RWPE2 (cell line): Measurements from ENCODE around the gene DERL3.
A peak's percentile ranks its signal among the peaks of the same experiment; 100 is the strongest.

Experiments
- ATAC-seq: fragments of 200-7000 bp; cut with Tn5 transposase; 3 replicates; pipeline ENCODE4 v1.9.1; 2021; ENCODE audit warnings: low read depth
- DNase-seq: peaks from one replicate; pipeline ENCODE4 v3.0.0-alpha.2; 2020; ENCODE audit warnings: low spot score
- H3K27ac ChIP-seq: fragments of 450-650 bp; 2 replicates; pipeline ENCODE4 v1.5.1; 2017; ENCODE audit warnings: mild to moderate bottlenecking; ENCODE audit not compliant: poor library complexity, severe bottlenecking
- H3K27me3 ChIP-seq: fragments of 250-450 bp; sonication (Bioruptor Pico); 2 replicates; pipeline ENCODE4 v1.5.1; 2021; ENCODE audit warnings: mild to moderate bottlenecking, moderate library complexity; ENCODE audit not compliant: insufficient read depth, poor library complexity, severe bottlenecking
- H3K36me3 ChIP-seq: fragments of 250-450 bp; sonication (Bioruptor Pico); 2 replicates; pipeline ENCODE4 v1.5.1; 2020; ENCODE audit warnings: low read depth, mild to moderate bottlenecking, moderate library complexity
- H3K4me1 ChIP-seq: fragments of 250-450 bp; sonication (Bioruptor Pico); 2 replicates; pipeline ENCODE4 v1.5.1; 2021; ENCODE audit warnings: mild to moderate bottlenecking, moderate library complexity; ENCODE audit not compliant: insufficient read depth, poor library complexity, severe bottlenecking
- H3K4me3 ChIP-seq: fragments of 250-450 bp; sonication (Bioruptor Pico); 2 replicates; pipeline ENCODE4 v1.5.1; 2021; ENCODE audit warnings: mild to moderate bottlenecking, moderate library complexity; ENCODE audit not compliant: severe bottlenecking
- H3K9me3 ChIP-seq: fragments of 250-450 bp; sonication (Bioruptor Pico); 2 replicates; pipeline ENCODE4 v1.5.1; 2021; ENCODE audit warnings: mild to moderate bottlenecking, moderate library complexity; ENCODE audit not compliant: severe bottlenecking
- TF ChIP-seq, protein P1 (sequence below): fragments of 450-650 bp; IDR thresholded peaks from one replicate; pipeline ENCODE4 v1.5.1; 2017; ENCODE audit warnings: mild to moderate bottlenecking, moderate library complexity; ENCODE audit not compliant: poor library complexity, severe bottlenecking

DERL3 gene

GRCh38 chr22:23856721-23857605, 18.2 kb upstream of the DERL3 start:
- no peaks in the 10 kb centered on the region for H3K36me3 ChIP-seq
- no peaks in the 10 kb centered on the region for H3K9me3 ChIP-seq
- TF ChIP-seq, protein P1, sequence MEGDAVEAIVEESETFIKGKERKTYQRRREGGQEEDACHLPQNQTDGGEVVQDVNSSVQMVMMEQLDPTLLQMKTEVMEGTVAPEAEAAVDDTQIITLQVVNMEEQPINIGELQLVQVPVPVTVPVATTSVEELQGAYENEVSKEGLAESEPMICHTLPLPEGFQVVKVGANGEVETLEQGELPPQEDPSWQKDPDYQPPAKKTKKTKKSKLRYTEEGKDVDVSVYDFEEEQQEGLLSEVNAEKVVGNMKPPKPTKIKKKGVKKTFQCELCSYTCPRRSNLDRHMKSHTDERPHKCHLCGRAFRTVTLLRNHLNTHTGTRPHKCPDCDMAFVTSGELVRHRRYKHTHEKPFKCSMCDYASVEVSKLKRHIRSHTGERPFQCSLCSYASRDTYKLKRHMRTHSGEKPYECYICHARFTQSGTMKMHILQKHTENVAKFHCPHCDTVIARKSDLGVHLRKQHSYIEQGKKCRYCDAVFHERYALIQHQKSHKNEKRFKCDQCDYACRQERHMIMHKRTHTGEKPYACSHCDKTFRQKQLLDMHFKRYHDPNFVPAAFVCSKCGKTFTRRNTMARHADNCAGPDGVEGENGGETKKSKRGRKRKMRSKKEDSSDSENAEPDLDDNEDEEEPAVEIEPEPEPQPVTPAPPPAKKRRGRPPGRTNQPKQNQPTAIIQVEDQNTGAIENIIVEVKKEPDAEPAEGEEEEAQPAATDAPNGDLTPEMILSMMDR, result no peak
- no peak for DNase-seq
- peak; percentile 60 for ATAC-seq
- H3K27me3 ChIP-seq, result no peaks in the 10 kb centered on the region
- peak overlapping the region; percentile 64 for H3K27ac ChIP-seq
- peak overlapping the region; percentile 39 for H3K4me3 ChIP-seq
- peaks cover 4% of the 10 kb centered on the region for H3K4me1 ChIP-seq

- H3K36me3 ChIP-seq, result no peaks in the 10 kb centered on the region
- TF ChIP-seq, protein P1, result no peak
- H3K9me3 ChIP-seq, result no peaks in the 10 kb centered on the region
- ATAC-seq, result no peak
- no peak for DNase-seq
- peaks cover 10% of the 10 kb centered on the region for H3K4me1 ChIP-seq
- H3K27me3 ChIP-seq, result no peaks in the 10 kb centered on the region
- H3K27ac ChIP-seq, result no peak overlapping the region
- no peak overlapping the region for H3K4me3 ChIP-seq
Observed at GRCh38 chr22:23850136-23850611, 11.4 kb upstream of the DERL3 start.

DNA sequence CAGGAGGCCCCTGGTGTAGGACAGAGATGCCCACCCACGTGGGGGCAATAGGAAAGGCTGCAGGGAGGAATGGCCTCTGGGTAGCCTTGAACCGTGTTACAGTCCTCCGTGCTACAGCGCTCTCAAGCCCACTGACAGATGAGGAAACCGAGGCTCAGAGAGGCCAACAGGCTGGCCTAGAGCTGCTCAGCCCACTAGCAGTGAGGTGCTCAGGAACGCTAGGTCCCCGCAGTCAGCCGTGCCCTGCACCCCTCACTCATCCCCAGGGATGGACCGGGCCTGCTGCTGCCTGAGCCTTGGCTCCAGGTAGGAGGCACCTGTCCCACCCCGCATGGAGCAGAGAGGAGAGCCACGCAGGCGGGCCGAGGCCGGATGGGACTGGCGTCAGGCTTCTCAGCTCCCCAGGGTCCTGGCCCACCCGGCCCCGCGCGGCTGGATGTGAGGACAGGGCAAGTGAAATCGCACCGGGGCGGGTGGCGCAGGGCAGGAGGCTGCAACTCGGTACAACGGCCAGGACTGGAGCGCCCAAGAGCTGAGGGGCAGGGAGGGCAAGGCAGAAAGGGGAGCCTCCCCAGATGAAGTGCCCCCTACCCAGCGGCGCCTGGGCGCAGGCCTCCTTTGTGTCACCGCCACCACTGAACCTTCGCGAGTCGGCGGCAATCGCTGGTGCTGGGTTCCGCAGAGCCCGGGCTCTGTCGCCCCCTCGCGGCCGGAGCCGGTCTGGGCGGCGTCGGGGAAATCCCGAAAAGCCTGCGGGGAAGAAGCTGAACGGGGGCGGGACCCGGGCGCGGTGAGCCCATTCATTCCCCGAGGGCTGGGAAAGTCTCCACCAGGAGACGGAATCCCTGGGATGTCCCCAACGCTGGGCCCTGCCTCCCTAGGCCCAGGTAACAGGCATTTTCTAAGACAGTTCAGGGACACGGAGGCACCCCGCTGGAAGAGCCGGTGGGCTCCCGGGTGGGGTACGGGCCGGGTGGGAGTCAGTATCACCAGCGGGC, 10.5 kb upstream of the DERL3 start:
- TF ChIP-seq, protein P1, result peak; percentile 97
- Histone ChIP-seq H3K4me3 (no peak overlapping the region), H3K9me3 (no peaks in the 10 kb centered on the region), H3K36me3 (no peaks in the 10 kb centered on the region), H3K27me3 (no peaks in the 10 kb centered on the region), H3K4me1 (peaks cover 10% of the 10 kb centered on the region), H3K27ac (no peak overlapping the region)
- no peak for DNase-seq
- ATAC-seq, result peak; percentile 81

DNA sequence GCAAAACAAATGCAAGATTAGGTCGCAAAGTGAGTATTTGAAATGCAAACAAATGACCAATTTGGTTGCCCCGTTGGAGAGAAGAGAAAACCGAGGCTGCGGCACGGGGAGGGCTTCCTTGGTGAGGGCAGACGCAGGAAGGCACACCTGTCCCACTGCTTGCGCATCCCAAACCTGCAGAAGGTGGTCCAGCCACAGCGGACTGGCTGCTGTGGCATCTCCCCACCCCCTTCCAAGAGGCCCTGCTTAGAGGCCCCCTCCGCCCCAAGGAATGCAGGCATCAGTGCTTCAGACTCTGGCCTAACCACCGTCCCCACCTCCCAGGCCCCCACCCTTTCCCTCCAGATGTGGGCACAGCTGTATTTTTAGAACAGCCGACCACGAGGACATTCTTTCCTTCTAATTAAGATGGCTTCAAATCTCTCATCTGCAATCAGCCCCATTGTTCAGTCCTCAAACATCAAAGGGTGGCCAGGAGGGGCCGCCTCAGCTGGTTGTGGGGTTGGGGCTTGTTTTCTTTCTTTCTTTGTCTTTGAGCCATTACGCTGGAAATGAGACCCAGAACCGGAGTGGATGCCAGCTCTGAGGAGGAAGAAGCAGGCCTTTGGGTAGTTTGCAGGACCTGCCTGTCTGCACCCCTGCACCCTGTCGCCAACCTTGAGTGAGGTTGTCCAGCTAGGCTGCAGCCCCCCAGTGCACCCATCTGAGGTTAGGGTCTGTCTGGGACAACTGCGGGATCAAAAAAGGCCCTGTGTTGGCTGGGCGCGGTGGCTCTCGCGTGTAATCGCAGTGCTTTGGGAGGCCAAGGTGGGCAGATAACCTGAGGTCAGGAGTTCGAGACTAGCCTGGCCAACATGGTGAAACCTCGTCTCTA, 9.4 kb upstream of the DERL3 start:
- no peak overlapping the region for H3K4me3 ChIP-seq
- no peak for ATAC-seq

More for the DNA sequence above, 9.4 kb upstream of the DERL3 start:
- TF ChIP-seq, protein P1, result no peak
- Histone ChIP-seq H3K27me3 (no peaks in the 10 kb centered on the region), H3K27ac (no peak overlapping the region), H3K36me3 (no peaks in the 10 kb centered on the region), H3K4me1 (peaks cover 10% of the 10 kb centered on the region), H3K9me3 (no peaks in the 10 kb centered on the region)
- no peak for DNase-seq
